SK-N-SH treated with all-trans-retinoic acid at 6 μM for 48 hours (cell line): Measurements from ENCODE around the gene KLHL24.
"Not testable (repeated sequence)": the region's sequence is repeated elsewhere in the genome, so short reads cannot be mapped to it uniquely, and the experiment has no call there.

Experiments
- CSDC2 ChIP-seq: fragments of 250-450 bp; sonication (Bioruptor Pico); IDR thresholded peaks from 2 replicates; pipeline ENCODE4 v1.5.0; 2020; ENCODE audit warnings: mild to moderate bottlenecking, moderate library complexity
- CSRNP3 ChIP-seq: fragments of 250-450 bp; sonication (Bioruptor Pico); IDR thresholded peaks from 2 replicates; pipeline ENCODE4 v1.5.1; 2021; ENCODE audit warnings: mild to moderate bottlenecking, moderate library complexity
- GLIS3 ChIP-seq: fragments of 250-450 bp; sonication (Bioruptor Pico); IDR thresholded peaks from 2 replicates; pipeline ENCODE4 v1.5.0; 2020; ENCODE audit warnings: mild to moderate bottlenecking, moderate library complexity
- ISL1 ChIP-seq: fragments of 250-450 bp; sonication (Bioruptor Pico); IDR thresholded peaks from 2 replicates; pipeline ENCODE4 v2.1.2; 2022; ENCODE audit warnings: mild to moderate bottlenecking, moderate library complexity
- POU6F1 ChIP-seq: fragments of 250-450 bp; sonication (Bioruptor Pico); IDR thresholded peaks from 2 replicates; pipeline ENCODE4 v1.8.0; 2021; ENCODE audit warnings: low read depth, mild to moderate bottlenecking, moderate library complexity, borderline replicate concordance
- TCF4 ChIP-seq: fragments of 250-450 bp; sonication (Bioruptor Pico); IDR thresholded peaks from 2 replicates; pipeline ENCODE4 v1.8.0; 2021; ENCODE audit warnings: mild to moderate bottlenecking, moderate library complexity, borderline replicate concordance
- TOX ChIP-seq: fragments of 250-450 bp; sonication (Bioruptor Pico); IDR thresholded peaks from 2 replicates; pipeline ENCODE4 v1.8.0; 2021; ENCODE audit warnings: mild to moderate bottlenecking, moderate library complexity, borderline replicate concordance
- ZFP3 ChIP-seq: fragments of 250-450 bp; sonication (Bioruptor Pico); IDR thresholded peaks from 2 replicates; pipeline ENCODE4 v1.5.0; 2020; ENCODE audit warnings: mild to moderate bottlenecking, moderate library complexity
- ZFP30 ChIP-seq: fragments of 450-650 bp; formaldehyde crosslinking; IDR thresholded peaks from 2 replicates; pipeline ENCODE4 v1.5.0; 2022; ENCODE audit warnings: mild to moderate bottlenecking, moderate library complexity
- ZNF565 ChIP-seq: fragments of 450-650 bp; formaldehyde crosslinking; conservative IDR thresholded peaks from 2 replicates; pipeline ENCODE4 v1.5.0; 2020; ENCODE audit warnings: low read depth, mild to moderate bottlenecking, moderate library complexity
- ZNF70 ChIP-seq: fragments of 450-650 bp; formaldehyde crosslinking; IDR thresholded peaks from 2 replicates; pipeline ENCODE4 v1.5.0; 2020; ENCODE audit warnings: mild to moderate bottlenecking, moderate library complexity
- ZNF8 ChIP-seq: fragments of 450-650 bp; formaldehyde crosslinking; IDR thresholded peaks from 2 replicates; pipeline ENCODE4 v1.5.0; 2020; ENCODE audit warnings: mild to moderate bottlenecking, moderate library complexity
- TF ChIP-seq, protein P1 (sequence below): fragments of 250-450 bp; sonication (Bioruptor Pico); IDR thresholded peaks from 2 replicates; pipeline ENCODE4 v1.5.1; 2020; ENCODE audit warnings: low read depth, mild to moderate bottlenecking, moderate library complexity

DNA sequence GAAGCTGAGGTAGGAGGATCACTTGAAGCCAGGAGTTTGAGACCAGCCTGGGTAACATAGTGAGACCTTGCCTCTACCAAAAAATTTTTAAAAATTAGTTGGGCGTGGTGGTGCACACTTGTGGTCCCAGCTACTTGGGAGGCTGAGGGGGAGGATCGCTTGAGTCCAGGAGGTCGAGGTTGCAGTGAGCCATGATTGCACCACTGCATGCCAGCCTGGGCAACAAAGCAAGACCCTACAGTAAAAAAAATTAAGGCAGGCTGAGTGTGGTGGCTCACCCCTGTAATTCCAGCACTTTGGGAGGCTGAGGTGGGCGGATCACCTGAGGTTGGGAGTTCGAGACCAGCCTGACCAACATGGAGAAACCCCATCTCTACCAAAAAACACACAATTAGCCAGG, 54.2 kb downstream of the KLHL24 start:
- not testable (repeated sequence) for TF ChIP-seq TCF4 (CRISPR knock-in tag); POU6F1 (CRISPR knock-in tag); ISL1 (CRISPR knock-in tag); TOX (CRISPR knock-in tag); CSRNP3 (CRISPR knock-in tag); ZNF70 (CRISPR knock-in tag); ZNF8; ZFP30 (CRISPR knock-in tag); CSDC2 (CRISPR knock-in tag); ZNF565 (CRISPR knock-in tag); GLIS3; ZFP3 (CRISPR knock-in tag)
- TF ChIP-seq, protein P1, sequence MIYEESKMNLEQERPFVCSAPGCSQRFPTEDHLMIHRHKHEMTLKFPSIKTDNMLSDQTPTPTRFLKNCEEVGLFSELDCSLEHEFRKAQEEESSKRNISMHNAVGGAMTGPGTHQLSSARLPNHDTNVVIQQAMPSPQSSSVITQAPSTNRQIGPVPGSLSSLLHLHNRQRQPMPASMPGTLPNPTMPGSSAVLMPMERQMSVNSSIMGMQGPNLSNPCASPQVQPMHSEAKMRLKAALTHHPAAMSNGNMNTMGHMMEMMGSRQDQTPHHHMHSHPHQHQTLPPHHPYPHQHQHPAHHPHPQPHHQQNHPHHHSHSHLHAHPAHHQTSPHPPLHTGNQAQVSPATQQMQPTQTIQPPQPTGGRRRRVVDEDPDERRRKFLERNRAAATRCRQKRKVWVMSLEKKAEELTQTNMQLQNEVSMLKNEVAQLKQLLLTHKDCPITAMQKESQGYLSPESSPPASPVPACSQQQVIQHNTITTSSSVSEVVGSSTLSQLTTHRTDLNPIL (CRISPR knock-in tag) = not testable (repeated sequence)
